Measurements from ENCODE around the gene LTBP2. TPM values are rescaled to one million over a fixed set of nuclear protein-coding genes. Genes with fewer than 3 reads are reported as not detected.

LTBP2 gene
- total RNA-seq, 3 donors from 2014 or later (not counting 1 experiment from before 2014, with no cell fraction given) = 2.1 to 3.7 (median 3.0) TPM

- Mint-ChIP-seq H3K36me3 (no peaks in the 10 kb centered on the region), H3K27ac (no peak overlapping the region), H3K4me1 (no peaks in the 10 kb centered on the region), H3K9me3 (no peaks in the 10 kb centered on the region), H3K27me3 (ENCODE audit: low read depth in 2 of 2) (peaks cover 31 to 43% of the 10 kb centered on the region in 2 donors), H3K4me3 (no peak overlapping the region)
- no peak for TF ChIP-seq CTCF (IDR thresholded peaks at IDR 0.05)
- intact Hi-C loops (cut with micrococcal nuclease) = no loop called here
- 93% methylated on average over 2 of the region's 3 CpGs for WGBS (ENCODE audit: insufficient coverage)
- Histone ChIP-seq H3K4me1 (ENCODE audit: control insufficient read depth, insufficient read depth, low read length) (no peaks in the 10 kb centered on the region), H3K36me3 (ENCODE audit: control insufficient read depth, insufficient read depth, low read length) (no peaks in the 10 kb centered on the region), H3K9me3 (ENCODE audit: control insufficient read depth, insufficient read depth, low read length) (no peaks in the 10 kb centered on the region), H3K4me3 (ENCODE audit: low read length) (no peak overlapping the region), H3K27ac (ENCODE audit: low read length) (no peak overlapping the region), H3K27me3 (ENCODE audit: control insufficient read depth, insufficient read depth, low read length) (peaks cover 5% of the 10 kb centered on the region)
- ATAC-seq (no peak), DNase-seq (no peak)
These were observed 48.4 kb downstream of the LTBP2 start for GRCh38 chr14:74563586-74564159.

GRCh38 chr14:74563233-74563585 lies 48.8 kb downstream of the LTBP2 start:
- intact Hi-C loops (cut with micrococcal nuclease) = no loop called here
- ATAC-seq (no peak), DNase-seq (no peak)
- Histone ChIP-seq H3K27me3 (ENCODE audit: control insufficient read depth, insufficient read depth, low read length) (peaks cover 4% of the 10 kb centered on the region), H3K27ac (ENCODE audit: low read length) (no peak overlapping the region), H3K9me3 (ENCODE audit: control insufficient read depth, insufficient read depth, low read length) (no peaks in the 10 kb centered on the region), H3K4me3 (ENCODE audit: low read length) (no peak overlapping the region), H3K4me1 (ENCODE audit: control insufficient read depth, insufficient read depth, low read length) (no peaks in the 10 kb centered on the region), H3K36me3 (ENCODE audit: control insufficient read depth, insufficient read depth, low read length) (no peaks in the 10 kb centered on the region)
- Mint-ChIP-seq H3K27me3 (ENCODE audit: low read depth in 2 of 2) (peaks cover 27 to 41% of the 10 kb centered on the region in 2 donors), H3K36me3 (no peaks in the 10 kb centered on the region), H3K27ac (no peak overlapping the region), H3K4me1 (no peaks in the 10 kb centered on the region), H3K9me3 (no peaks in the 10 kb centered on the region), H3K4me3 (no peak overlapping the region)
- TF ChIP-seq CTCF (IDR thresholded peaks at IDR 0.05) = no peak
- 92% methylated on average over 4 of the region's 5 CpGs for WGBS (ENCODE audit: insufficient coverage)

GRCh38 chr14:74562515-74563232 lies 49.4 kb downstream of the LTBP2 start:
- Mint-ChIP-seq H3K4me3 (no peak overlapping the region), H3K27ac (no peak overlapping the region), H3K9me3 (no peaks in the 10 kb centered on the region), H3K36me3 (no peaks in the 10 kb centered on the region), H3K27me3 (ENCODE audit: low read depth in 2 of 2) (peaks cover 22 to 35% of the 10 kb centered on the region in 2 donors), H3K4me1 (no peaks in the 10 kb centered on the region)
- H3K36me3 ChIP-seq (ENCODE audit: control insufficient read depth, insufficient read depth, low read length) = no peaks in the 10 kb centered on the region
- no peaks in the 10 kb centered on the region for H3K4me1 ChIP-seq (ENCODE audit: control insufficient read depth, insufficient read depth, low read length)
- ATAC-seq (no peak), DNase-seq (no peak)
- no peak overlapping the region for H3K4me3 ChIP-seq (ENCODE audit: low read length)
- H3K9me3 ChIP-seq (ENCODE audit: control insufficient read depth, insufficient read depth, low read length) = no peaks in the 10 kb centered on the region
- H3K27me3 ChIP-seq (ENCODE audit: control insufficient read depth, insufficient read depth, low read length) = no peaks in the 10 kb centered on the region
- no peak for TF ChIP-seq CTCF (IDR thresholded peaks at IDR 0.05)
- H3K27ac ChIP-seq (ENCODE audit: low read length) = no peak overlapping the region
- 88% methylated on average over 3 of the region's 3 CpGs for WGBS (ENCODE audit: insufficient coverage)
- intact Hi-C loops (cut with micrococcal nuclease) = no loop called here
